Calu3 (cell line): ENCODE measurements around the gene OGDH. TPM values are rescaled to one million over a fixed set of nuclear protein-coding genes. Genes with fewer than 3 reads are reported as not detected.
"Not testable (repeated sequence)": the region's sequence is repeated elsewhere in the genome, so short reads cannot be mapped to it uniquely, and the experiment has no call there.

ENCODE experiments used
- BruUV-seq: library from RNA; stranded (reverse); fragments of 400-500 nt; replicated peaks from 2 replicates; lab custom pipeline; 2021; lab: Mats Ljungman, UMichigan
- CTCF ChIA-PET: fragments of 300-600 bp; sonication (Branson Sonifier 250); formaldehyde crosslinking; loops from one replicate; lab custom pipeline; 2022; ENCODE audit warnings: antibody characterized with exemption; lab: Charles Lee
- DNase-seq: peaks from one replicate; pipeline ENCODE4 v3.0.0; 2022
- H3K27ac Mint-ChIP-seq: one replicate; pipeline ENCODE4 v1.8.0; 2022; ENCODE audit warnings: mixed read lengths; ENCODE audit not compliant: unreplicated experiment
- H3K27me3 Mint-ChIP-seq: one replicate; pipeline ENCODE4 v1.8.0; 2022; ENCODE audit warnings: mixed read lengths; ENCODE audit not compliant: unreplicated experiment
- H3K36me3 Mint-ChIP-seq: one replicate; pipeline ENCODE4 v1.8.0; 2022; ENCODE audit warnings: mild to moderate bottlenecking, moderate library complexity, mixed read lengths; ENCODE audit not compliant: insufficient read depth, unreplicated experiment
- H3K4me1 Mint-ChIP-seq: one replicate; pipeline ENCODE4 v1.8.0; 2022; ENCODE audit warnings: mild to moderate bottlenecking, low read depth, mixed read lengths; ENCODE audit not compliant: unreplicated experiment
- H3K4me3 Mint-ChIP-seq: one replicate; pipeline ENCODE4 v1.8.0; 2022; ENCODE audit warnings: mild to moderate bottlenecking, low read depth, moderate library complexity, mixed read lengths; ENCODE audit not compliant: unreplicated experiment
- H3K9me3 Mint-ChIP-seq: one replicate; pipeline ENCODE4 v1.8.0; 2022; ENCODE audit warnings: low read depth, mixed read lengths; ENCODE audit not compliant: unreplicated experiment
- CTCF ChIP-seq: fragments of 200-600 bp; IDR thresholded peaks from one replicate; pipeline ENCODE4 v1.8.0; 2022; ENCODE audit warnings: antibody characterized with exemption; ENCODE audit not compliant: unreplicated experiment
- intact Hi-C: fragments of 100-400 bp; cut with micrococcal nuclease; formaldehyde crosslinking; loops from one replicate; pipeline ENCODE4 v1.10.0; 2022; ENCODE audit not compliant: unreplicated experiment
- total RNA-seq: library from RNA; stranded (reverse); gene quantifications from 2 replicates; pipeline ENCODE4 v1.2.3, GENCODE V29; 2022

Gene OGDH
- total RNA-seq, 1 experiment from 2014 or later: 100 TPM

DNA sequence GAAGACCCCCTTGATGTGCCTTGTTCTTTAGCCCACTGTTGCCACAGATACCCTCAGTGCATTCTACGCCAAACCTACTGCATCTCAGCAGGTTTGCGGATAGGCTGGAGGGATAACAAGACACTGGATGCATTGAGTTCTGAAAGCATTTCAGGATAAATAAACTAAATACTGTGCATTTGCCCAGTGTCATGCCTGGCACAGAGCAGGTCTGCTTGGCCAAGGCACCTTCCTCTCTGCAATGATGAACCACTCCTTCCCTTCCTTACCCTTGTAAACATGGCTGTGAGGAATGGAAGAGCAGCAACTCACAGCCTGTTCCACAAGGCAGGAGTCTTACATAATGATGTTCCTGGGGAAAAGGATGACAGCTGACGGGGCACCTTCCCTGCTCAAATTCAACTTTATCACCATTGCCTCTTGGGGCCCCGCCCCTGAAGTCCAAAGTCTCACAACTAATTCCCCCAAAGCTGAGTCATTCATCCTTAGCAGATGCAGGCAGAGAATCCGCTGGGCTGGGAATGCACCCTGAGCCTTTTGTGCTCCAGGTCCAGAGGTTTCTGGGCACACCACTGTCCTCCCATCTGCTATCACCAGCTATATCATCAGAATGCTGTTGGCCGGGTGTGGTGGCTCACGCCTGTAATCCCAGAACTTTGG is 44.3 kb upstream of the OGDH start:
- Mint-ChIP-seq H3K9me3 (no peaks in the 10 kb centered on the region), H3K27ac (peak overlapping the region; percentile 5), H3K36me3 (peaks cover 53% of the 10 kb centered on the region), H3K4me3 (no peak overlapping the region), H3K4me1 (peaks cover 32% of the 10 kb centered on the region), H3K27me3 (no peaks in the 10 kb centered on the region)
- TF ChIP-seq CTCF: no peak
- CTCF ChIA-PET: interaction anchor here (0.6 to 2.4 kb wide), 5 partner anchors 10 to 435 kb away, joined by 3 to 5 read pairs (median 3); partner anchors contain the start of gene NPC1L1
- intact Hi-C loops: loop anchor here (2.0 kb wide), 2 partner anchors 71 to 321 kb away; partner anchors contain the start of gene NUDCD3
- DNase-seq: peak; percentile 78
- no TSS peak for BruUV-seq

- DNase-seq, H3K27ac Mint-ChIP-seq, H3K4me3 Mint-ChIP-seq, H3K9me3 Mint-ChIP-seq, H3K27me3 Mint-ChIP-seq: not testable (repeated sequence)
- TSS peak; percentile 11 for BruUV-seq
- intact Hi-C loops: loop anchor here (2.0 kb wide), 2 partner anchors 72 to 322 kb away; partner anchors contain the start of gene NUDCD3
- Mint-ChIP-seq H3K4me1 (peaks cover 32% of the 10 kb centered on the region), H3K36me3 (peaks cover 53% of the 10 kb centered on the region)
- CTCF ChIA-PET: interaction anchor here (0.6 to 2.4 kb wide), 4 partner anchors 10 to 435 kb away, joined by 3 to 5 read pairs (median 5); no protein-coding TSS in a partner anchor
Observed at GRCh38 chr7:44562622-44562962, 43.8 kb upstream of the OGDH start.

DNA sequence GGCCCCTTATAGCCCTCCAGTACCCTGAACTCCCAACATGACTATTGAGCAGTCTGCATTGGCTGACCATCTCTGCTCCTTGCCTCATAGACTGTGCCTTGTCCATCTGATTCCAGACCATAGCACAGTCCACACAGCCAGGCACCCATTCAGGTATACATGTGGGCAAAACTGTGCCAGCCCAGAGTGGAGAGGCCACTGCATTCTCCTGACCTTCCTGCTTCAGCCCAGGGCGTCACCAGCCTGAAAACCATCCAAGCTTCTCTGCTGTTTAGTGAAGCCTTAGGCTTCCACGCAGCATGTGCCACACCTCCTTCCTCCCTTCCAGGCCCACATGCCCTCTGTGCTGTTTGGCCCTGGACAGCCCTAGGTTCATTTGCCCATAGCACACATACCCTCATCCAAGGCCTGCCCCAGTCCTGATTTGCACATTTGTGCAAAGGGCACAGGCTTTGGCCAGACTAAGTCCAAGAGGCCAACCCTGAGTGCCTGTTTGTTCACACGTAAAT is 43.2 kb upstream of the OGDH start:
- CTCF ChIA-PET: interaction anchor here (0.6 kb wide), 1 partner anchor 16 kb away, joined by 5 read pairs; no protein-coding TSS in a partner anchor
- no TSS peak for BruUV-seq
- Mint-ChIP-seq H3K27ac (peak overlapping the region; percentile 48), H3K4me1 (peaks cover 32% of the 10 kb centered on the region), H3K9me3 (no peaks in the 10 kb centered on the region), H3K36me3 (peaks cover 53% of the 10 kb centered on the region), H3K4me3 (peak overlapping the region; percentile 16), H3K27me3 (no peaks in the 10 kb centered on the region)
- no peak for TF ChIP-seq CTCF
- no peak for DNase-seq
- intact Hi-C loops: loop anchor here (2.0 kb wide), 2 partner anchors 72 to 322 kb away; partner anchors contain the start of gene NUDCD3

- no TSS peak for BruUV-seq
- H3K36me3 Mint-ChIP-seq: peaks cover 58% of the 10 kb centered on the region
Observed at GRCh38 chr7:44564606-44565005, 41.8 kb upstream of the OGDH start.

More at GRCh38 chr7:44564606-44565005, 41.8 kb upstream of the OGDH start:
- Mint-ChIP-seq H3K4me3 (no peak overlapping the region), H3K27ac (peak overlapping the region; percentile 66), H3K4me1 (peaks cover 32% of the 10 kb centered on the region), H3K27me3 (no peaks in the 10 kb centered on the region), H3K9me3 (no peaks in the 10 kb centered on the region)
- intact Hi-C loops: loop anchor here (1.0 to 5.0 kb wide), 2 partner anchors 23 to 217 kb away; partner anchors contain the start of gene NPC1L1
- no peak for TF ChIP-seq CTCF
- no peak for DNase-seq
- CTCF ChIA-PET: interaction anchor here (0.7 to 2.4 kb wide), 10 partner anchors 9 to 324 kb away, joined by 3 to 12 read pairs (median 7); partner anchors contain the start of genes DDX56, NPC1L1 and TMED4
